ENCODE results near the gene NCOA6. TPM values are rescaled to one million over a fixed set of nuclear protein-coding genes. Genes with fewer than 3 reads are reported as not detected.
A peak's percentile ranks its signal among the peaks of the same experiment; 100 is the strongest.
"Not testable (repeated sequence)": the region's sequence is repeated elsewhere in the genome, so short reads cannot be mapped to it uniquely, and the experiment has no call there.

The NCOA6 gene
- total RNA-seq, 1 donor from 2014 or later = 29.1 TPM

GRCh38 chr20:34722560-34722959, 102.9 kb downstream of the NCOA6 start:
- DNase-seq (ENCODE audit: low spot score); H3K9me3 Mint-ChIP-seq; H3K4me3 Mint-ChIP-seq; intact Hi-C loops (cut with micrococcal nuclease); H3K27me3 Mint-ChIP-seq (ENCODE audit: insufficient read depth): not testable (repeated sequence)
- peak overlapping the region; percentile 35 for H3K27ac Mint-ChIP-seq
- peaks cover 30% of the 10 kb centered on the region for H3K36me3 Mint-ChIP-seq (ENCODE audit: low read depth)
- peaks cover 31% of the 10 kb centered on the region for H3K4me1 Mint-ChIP-seq (ENCODE audit: low read depth)

- Mint-ChIP-seq H3K4me3 (no peak overlapping the region), H3K27ac (no peak overlapping the region), H3K9me3 (no peaks in the 10 kb centered on the region), H3K36me3 (ENCODE audit: low read depth) (peaks cover 17% of the 10 kb centered on the region), H3K27me3 (ENCODE audit: insufficient read depth) (no peaks in the 10 kb centered on the region), H3K4me1 (ENCODE audit: low read depth) (peaks cover 34% of the 10 kb centered on the region)
- intact Hi-C loops (cut with micrococcal nuclease) = no loop called here
- DNase-seq (ENCODE audit: low spot score) = no peak
These were observed 105.2 kb downstream of the NCOA6 start for GRCh38 chr20:34720266-34720665.

- intact Hi-C loops (cut with micrococcal nuclease) = loop anchor here (1.0 to 2.0 kb wide), 5 partner anchors 10 to 138 kb away; partner anchors contain the start of genes PIGU and TP53INP2
- Mint-ChIP-seq H3K36me3 (ENCODE audit: low read depth) (peaks cover 21% of the 10 kb centered on the region), H3K27ac (peak overlapping the region; percentile 21), H3K4me1 (ENCODE audit: low read depth) (peaks cover 34% of the 10 kb centered on the region), H3K4me3 (peak overlapping the region; percentile 15)
- not testable (repeated sequence) for DNase-seq (ENCODE audit: low spot score); H3K27me3 Mint-ChIP-seq (ENCODE audit: insufficient read depth); H3K9me3 Mint-ChIP-seq
These were observed 106.0 kb downstream of the NCOA6 start for GRCh38 chr20:34719242-34720017.

- Mint-ChIP-seq H3K4me1 (ENCODE audit: low read depth) (peaks cover 28% of the 10 kb centered on the region), H3K4me3 (no peak overlapping the region), H3K27ac (no peak overlapping the region), H3K9me3 (no peaks in the 10 kb centered on the region), H3K27me3 (ENCODE audit: insufficient read depth) (no peaks in the 10 kb centered on the region), H3K36me3 (ENCODE audit: low read depth) (peaks cover 25% of the 10 kb centered on the region)
- no peak for DNase-seq (ENCODE audit: low spot score)
- intact Hi-C loops (cut with micrococcal nuclease) = loop anchor here (2.0 kb wide), 2 partner anchors 13 to 29 kb away; partner anchors contain the start of gene TP53INP2
These were observed 108.0 kb downstream of the NCOA6 start for GRCh38 chr20:34717230-34718095.

GRCh38 chr20:34716921-34717229, 108.6 kb downstream of the NCOA6 start:
- intact Hi-C loops (cut with micrococcal nuclease) = no loop called here
- Mint-ChIP-seq H3K9me3 (no peaks in the 10 kb centered on the region), H3K4me1 (ENCODE audit: low read depth) (peaks cover 28% of the 10 kb centered on the region), H3K4me3 (no peak overlapping the region), H3K36me3 (ENCODE audit: low read depth) (peaks cover 25% of the 10 kb centered on the region), H3K27me3 (ENCODE audit: insufficient read depth) (no peaks in the 10 kb centered on the region), H3K27ac (no peak overlapping the region)
- no peak for DNase-seq (ENCODE audit: low spot score)

GRCh38 chr20:34715384-34715783, 110.1 kb downstream of the NCOA6 start:
- peaks cover 20% of the 10 kb centered on the region for H3K36me3 Mint-ChIP-seq (ENCODE audit: low read depth)
- H3K27ac Mint-ChIP-seq = no peak overlapping the region
- intact Hi-C loops (cut with micrococcal nuclease) = no loop called here
- no peaks in the 10 kb centered on the region for H3K9me3 Mint-ChIP-seq
- no peak for DNase-seq (ENCODE audit: low spot score)
- H3K4me3 Mint-ChIP-seq = no peak overlapping the region
- H3K4me1 Mint-ChIP-seq (ENCODE audit: low read depth) = peaks cover 29% of the 10 kb centered on the region
- H3K27me3 Mint-ChIP-seq (ENCODE audit: insufficient read depth) = peaks cover 4% of the 10 kb centered on the region

GRCh38 chr20:34713944-34714515, 111.4 kb downstream of the NCOA6 start:
- H3K4me3 Mint-ChIP-seq; DNase-seq (ENCODE audit: low spot score); intact Hi-C loops (cut with micrococcal nuclease); H3K27ac Mint-ChIP-seq; H3K9me3 Mint-ChIP-seq; H3K27me3 Mint-ChIP-seq (ENCODE audit: insufficient read depth): not testable (repeated sequence)
- peaks cover 20% of the 10 kb centered on the region for H3K4me1 Mint-ChIP-seq (ENCODE audit: low read depth)
- H3K36me3 Mint-ChIP-seq (ENCODE audit: low read depth) = peaks cover 14% of the 10 kb centered on the region

GRCh38 chr20:34713194-34713943, 112.1 kb downstream of the NCOA6 start:
- DNase-seq (ENCODE audit: low spot score) = no peak
- intact Hi-C loops (cut with micrococcal nuclease) = no loop called here
- Mint-ChIP-seq H3K4me3 (no peak overlapping the region), H3K27ac (peak overlapping the region; percentile 10), H3K4me1 (ENCODE audit: low read depth) (peaks cover 20% of the 10 kb centered on the region), H3K36me3 (ENCODE audit: low read depth) (peaks cover 14% of the 10 kb centered on the region), H3K27me3 (ENCODE audit: insufficient read depth) (peaks cover 8% of the 10 kb centered on the region), H3K9me3 (no peaks in the 10 kb centered on the region)

GRCh38 chr20:34712525-34713192, 112.8 kb downstream of the NCOA6 start:
- no peaks in the 10 kb centered on the region for H3K9me3 Mint-ChIP-seq
- peaks cover 8% of the 10 kb centered on the region for H3K27me3 Mint-ChIP-seq (ENCODE audit: insufficient read depth)
- intact Hi-C loops (cut with micrococcal nuclease) = no loop called here
- H3K27ac Mint-ChIP-seq = no peak overlapping the region
- no peak for DNase-seq (ENCODE audit: low spot score)
- peaks cover 21% of the 10 kb centered on the region for H3K4me1 Mint-ChIP-seq (ENCODE audit: low read depth)
- H3K4me3 Mint-ChIP-seq = no peak overlapping the region
- H3K36me3 Mint-ChIP-seq (ENCODE audit: low read depth) = peaks cover 14% of the 10 kb centered on the region

- Mint-ChIP-seq H3K9me3 (no peaks in the 10 kb centered on the region), H3K27ac (no peak overlapping the region), H3K27me3 (ENCODE audit: insufficient read depth) (peaks cover 8% of the 10 kb centered on the region), H3K36me3 (ENCODE audit: low read depth) (peaks cover 14% of the 10 kb centered on the region), H3K4me1 (ENCODE audit: low read depth) (peaks cover 21% of the 10 kb centered on the region), H3K4me3 (no peak overlapping the region)
- DNase-seq (ENCODE audit: low spot score) = no peak
- intact Hi-C loops (cut with micrococcal nuclease) = no loop called here
These were observed 113.5 kb downstream of the NCOA6 start for GRCh38 chr20:34711813-34712430.

GRCh38 chr20:34710861-34711574, 114.4 kb downstream of the NCOA6 start:
- Mint-ChIP-seq H3K4me1 (ENCODE audit: low read depth) (peaks cover 30% of the 10 kb centered on the region), H3K4me3 (peak overlapping the region; percentile 79), H3K27ac (peak overlapping the region; percentile 72), H3K9me3 (no peaks in the 10 kb centered on the region), H3K27me3 (ENCODE audit: insufficient read depth) (peaks cover 8% of the 10 kb centered on the region), H3K36me3 (ENCODE audit: low read depth) (peaks cover 14% of the 10 kb centered on the region)
- intact Hi-C loops (cut with micrococcal nuclease) = no loop called here
- DNase-seq (ENCODE audit: low spot score) = no peak
